ENCODE data around the gene DNAJC30. TPM values are rescaled to one million over a fixed set of nuclear protein-coding genes. Genes with fewer than 3 reads are reported as not detected.

DNAJC30 gene
- total and polyA plus RNA-seq, 2 experiments from 2014 or later = 2.8 to 5.6 TPM

- Histone ChIP-seq H4K20me1 (replicated peaks; ENCODE audit: insufficient read depth) (no peaks in the 10 kb centered on the region), H3K36me3 (ENCODE audit: insufficient read depth) (no peaks in the 10 kb centered on the region), H3F3A (replicated peaks; ENCODE audit: low read depth) (no peaks in the 10 kb centered on the region), H3K27me3 (ENCODE audit: insufficient read depth) (peaks cover 29% of the 10 kb centered on the region), H3K4me1 (ENCODE audit: insufficient read depth) (peaks cover 5% of the 10 kb centered on the region; the same call in 1 of the 2 replicates), H3K27ac (ENCODE audit: low read depth) (no peak overlapping the region), H3K4me2 (no peak overlapping the region), H3K79me2 (replicated peaks; ENCODE audit: insufficient read depth) (no peaks in the 10 kb centered on the region), H2AFZ (no peak overlapping the region), H3K9me2 (ENCODE audit: insufficient read depth) (no peaks in the 10 kb centered on the region), H3K4me3 (no peak overlapping the region)
- no peak overlapping the region for H3K4me3 Mint-ChIP-seq
- H3K27ac Mint-ChIP-seq = no peak overlapping the region
- H3K36me3 Mint-ChIP-seq (ENCODE audit: low read depth) = peaks cover 4% of the 10 kb centered on the region; the same call in 1 of the 3 replicates
- TF ChIP-seq ZNF114 (CRISPR knock-in tag; IDR thresholded peaks at IDR 0.05) = no peak
- TF ChIP-seq REST (IDR thresholded peaks at IDR 0.05; ENCODE audit: unreplicated experiment) = no peak
- no peak for TF ChIP-seq JUNB (IDR thresholded peaks at IDR 0.05; ENCODE audit: unreplicated experiment)
- TF ChIP-seq EZH2phosphoT487 (IDR thresholded peaks at IDR 0.05; ENCODE audit: unreplicated experiment) = no peak
- no peak for TF ChIP-seq ZNF462 (CRISPR knock-in tag; IDR thresholded peaks at IDR 0.05)
- TF ChIP-seq NANOG (IDR thresholded peaks at IDR 0.05; ENCODE audit: borderline replicate concordance) = no peak
- ATAC-seq = no peak
- H3K9me3 Mint-ChIP-seq = peaks cover 6% of the 10 kb centered on the region; the same call in 2 of the 3 replicates
- peaks cover 26% of the 10 kb centered on the region for H3K27me3 Mint-ChIP-seq (ENCODE audit: insufficient read depth, low read depth, poor library complexity)
- DNase-seq (ENCODE audit: low spot score) = no peak
- H3K4me1 Mint-ChIP-seq = peaks cover 6% of the 10 kb centered on the region
Observed at GRCh38 chr7:73652541-73652949, 30.7 kb downstream of the DNAJC30 start.
